Common myeloid progenitor, CD34-positive (primary cell): ENCODE measurements around the gene SLC15A1.

Experiments used
- CTCF ChIA-PET: fragments of 350-600 bp; sonication (Branson Sonifier 250); formaldehyde crosslinking; loops from one replicate; lab custom pipeline; 2021; ENCODE audit warnings: antibody characterized with exemption; lab: Charles Lee
- POLR2A ChIA-PET: fragments of 350-600 bp; sonication (Branson Sonifier 250); formaldehyde crosslinking; loops from one replicate; lab custom pipeline; 2021; ENCODE audit warnings: antibody characterized with exemption; lab: Charles Lee
- DNase-seq, 3 donors: peaks; one replicate each; pipeline versions ENCODE4 v3.0.0 to v3.0.0-alpha.2; 2013
- H3K27ac ChIP-seq, 2 experiments: 1 replicate in 1 of 2; 2 replicates in 1 of 2; pipeline ENCODE4 v1.7.0; 2013; ENCODE audit warnings: inconsistent platforms in 2 of 2, low read length in 2 of 2, mild to moderate bottlenecking in 2 of 2, low read depth in 1 of 2, moderate library complexity in 1 of 2; ENCODE audit not compliant: severe bottlenecking in 2 of 2, insufficient read depth in 1 of 2, poor library complexity in 1 of 2
- H3K27me3 ChIP-seq, 5 experiments: replicated peaks in 2 of 5; 1 replicate in 3 of 5; 2 replicates in 2 of 5; pipeline versions ENCODE4 v1.6.1 to v1.7.0; 2013; ENCODE audit warnings: low read length in 4 of 5, mild to moderate bottlenecking in 2 of 5, moderate library complexity in 2 of 5, inconsistent platforms in 1 of 5; ENCODE audit not compliant: insufficient read depth in 5 of 5, control insufficient read depth in 4 of 5
- H3K36me3 ChIP-seq, 4 experiments: 1 replicate in 2 of 4; 2 replicates in 2 of 4; pipeline versions ENCODE4 v1.6.1 to v1.7.0; 2013; ENCODE audit warnings: low read length in 3 of 4, control low read depth in 1 of 4, mild to moderate bottlenecking in 1 of 4; ENCODE audit not compliant: control insufficient read depth in 4 of 4, insufficient read depth in 4 of 4
- H3K4me1 ChIP-seq, 4 experiments: 1 replicate in 3 of 4; 2 replicates in 1 of 4; pipeline versions ENCODE4 v1.6.1 to v1.7.1; 2013; ENCODE audit warnings: low read length in 3 of 4, mild to moderate bottlenecking in 3 of 4, control low read depth in 1 of 4, inconsistent platforms in 1 of 4, moderate library complexity in 1 of 4; ENCODE audit not compliant: control insufficient read depth in 4 of 4, insufficient read depth in 4 of 4; ENCODE audit errors: control extremely low read depth in 1 of 4
- H3K4me3 ChIP-seq, 7 experiments: 1 replicate in 4 of 7; 2 replicates in 3 of 7; pipeline versions ENCODE4 v1.5.1 to v1.7.0; 2013; ENCODE audit warnings: mild to moderate bottlenecking in 7 of 7, low read length in 6 of 7, moderate library complexity in 6 of 7, inconsistent platforms in 2 of 7, low read depth in 2 of 7, control low read depth in 1 of 7; ENCODE audit not compliant: insufficient read depth in 4 of 7, control insufficient read depth in 1 of 7; ENCODE audit errors: extremely low read depth in 1 of 7
- H3K9me3 ChIP-seq, 5 experiments: 1 replicate in 4 of 5; 2 replicates in 1 of 5; pipeline versions ENCODE4 v1.6.1 to v1.7.1; 2013; ENCODE audit warnings: low read length in 4 of 5, mild to moderate bottlenecking in 2 of 5, inconsistent platforms in 1 of 5, low read depth in 1 of 5, moderate library complexity in 1 of 5; ENCODE audit not compliant: control insufficient read depth in 4 of 5, insufficient read depth in 2 of 5; ENCODE audit errors: control extremely low read depth in 1 of 5
- WGBS: methylation state at CpG from one replicate; pipeline ENCODE4 v1.1.5; 2013; ENCODE audit not compliant: insufficient coverage; 5-methylcytosine and 5-hydroxymethylcytosine counted together

Gene SLC15A1

GRCh38 chr13:98775386-98775785 lies 22.9 kb upstream of the SLC15A1 start:
- ChIA-PET CTCF (no interaction called here), POLR2A (no interaction called here)
- H3K4me1 ChIP-seq = no peaks in the 10 kb centered on the region
- DNase-seq = no peak
- H3K27ac ChIP-seq = no peak overlapping the region
- H3K9me3 ChIP-seq = no peaks in the 10 kb centered on the region
- H3K36me3 ChIP-seq = no peaks in the 10 kb centered on the region
- no peak overlapping the region for H3K4me3 ChIP-seq
- peaks cover 0 to 12% (median 4%) of the 10 kb centered on the region in 5 experiments for H3K27me3 ChIP-seq
- WGBS = 91% methylated on average over 11 of the region's 15 CpGs

- Histone ChIP-seq H3K4me3 (no peak overlapping the region), H3K27ac (no peak overlapping the region), H3K9me3 (no peaks in the 10 kb centered on the region), H3K4me1 (no peaks in the 10 kb centered on the region), H3K27me3 (peaks cover 0 to 16% (median 4%) of the 10 kb centered on the region in 5 experiments), H3K36me3 (no peaks in the 10 kb centered on the region)
- CTCF ChIA-PET = no interaction called here
- 98% methylated on average over 8 of the region's 9 CpGs for WGBS
- POLR2A ChIA-PET = no interaction called here
- no peak for DNase-seq
Observed at GRCh38 chr13:98774776-98775175, 22.3 kb upstream of the SLC15A1 start.

GRCh38 chr13:98773921-98774320 lies 21.4 kb upstream of the SLC15A1 start:
- Histone ChIP-seq H3K4me1 (no peaks in the 10 kb centered on the region), H3K27me3 (peaks cover 0 to 15% (median 7%) of the 10 kb centered on the region in 5 experiments), H3K27ac (no peak overlapping the region), H3K36me3 (no peaks in the 10 kb centered on the region), H3K9me3 (peaks cover 0 to 1% (median 0%) of the 10 kb centered on the region in 5 experiments), H3K4me3 (no peak overlapping the region)
- ChIA-PET CTCF (no interaction called here), POLR2A (no interaction called here)
- no peak for DNase-seq
- WGBS = 98% methylated on average over 20 of the region's 20 CpGs

GRCh38 chr13:98772794-98773452 lies 20.5 kb upstream of the SLC15A1 start:
- DNase-seq = no peak
- CTCF ChIA-PET = no interaction called here
- no peaks in the 10 kb centered on the region for H3K36me3 ChIP-seq
- H3K27me3 ChIP-seq = peaks cover 0 to 12% (median 7%) of the 10 kb centered on the region in 5 experiments
- POLR2A ChIA-PET = no interaction called here
- no peak overlapping the region for H3K27ac ChIP-seq
- H3K4me1 ChIP-seq = no peaks in the 10 kb centered on the region
- no peak overlapping the region for H3K4me3 ChIP-seq
- WGBS = 88% methylated on average over 11 of the region's 12 CpGs
- peaks cover 0 to 1% (median 0%) of the 10 kb centered on the region in 5 experiments for H3K9me3 ChIP-seq

- no peak for DNase-seq
- Histone ChIP-seq H3K9me3 (peaks cover 0 to 1% (median 0%) of the 10 kb centered on the region in 5 experiments), H3K27me3 (peaks cover 0 to 14% (median 7%) of the 10 kb centered on the region in 5 experiments), H3K4me1 (no peaks in the 10 kb centered on the region), H3K36me3 (no peaks in the 10 kb centered on the region), H3K27ac (no peak overlapping the region), H3K4me3 (no peak overlapping the region)
- ChIA-PET CTCF (no interaction called here), POLR2A (no interaction called here)
- 98% methylated on average over 13 of the region's 16 CpGs for WGBS
Observed at GRCh38 chr13:98771838-98772611, 19.6 kb upstream of the SLC15A1 start.

- Histone ChIP-seq H3K27me3 (peaks cover 0 to 19% (median 7%) of the 10 kb centered on the region in 5 experiments), H3K4me1 (no peaks in the 10 kb centered on the region), H3K27ac (no peak overlapping the region), H3K9me3 (peaks cover 0 to 1% (median 0%) of the 10 kb centered on the region in 5 experiments), H3K36me3 (no peaks in the 10 kb centered on the region), H3K4me3 (no peak overlapping the region)
- CTCF ChIA-PET = no interaction called here
- no peak for DNase-seq
- POLR2A ChIA-PET = no interaction called here
- WGBS = 74% methylated on average over 7 of the region's 7 CpGs
Observed at GRCh38 chr13:98769736-98770135, 17.3 kb upstream of the SLC15A1 start.

- Histone ChIP-seq H3K4me3 (no peak overlapping the region), H3K9me3 (peaks cover 0 to 1% (median 0%) of the 10 kb centered on the region in 5 experiments), H3K4me1 (no peaks in the 10 kb centered on the region), H3K36me3 (no peaks in the 10 kb centered on the region), H3K27me3 (peaks cover 0 to 19% (median 9%) of the 10 kb centered on the region in 5 experiments), H3K27ac (no peak overlapping the region)
- CTCF ChIA-PET = no interaction called here
- POLR2A ChIA-PET = no interaction called here
- no peak for DNase-seq
- whole genome bisulfite sequencing = 71% methylated on average over 1 of the region's 4 CpGs
Observed at GRCh38 chr13:98768522-98768921, 16.1 kb upstream of the SLC15A1 start.
